Mammary epithelial cell (primary cell): Measurements from ENCODE around the gene ZNF473.
A peak's percentile ranks its signal among the peaks of the same experiment; 100 is the strongest.

ENCODE experiments used
- EZH2 ChIP-seq: IDR thresholded peaks from 2 replicates; pipeline ENCODE4 v1.6.1; 2012; ENCODE audit warnings: low read length, inconsistent platforms, borderline replicate concordance
- TF ChIP-seq, protein P1 (sequence below), 2 donors: IDR thresholded peaks in 1 of 2; conservative IDR thresholded peaks in 1 of 2; 2 replicates each; pipeline ENCODE4 v1.5.1; 2011 to 2012; ENCODE audit warnings: inconsistent platforms in 2 of 2, low read length in 2 of 2, mild to moderate bottlenecking in 2 of 2, control low read depth in 1 of 2, low read depth in 1 of 2; ENCODE audit not compliant: insufficient read depth in 1 of 2; ENCODE audit errors: extremely low read depth in 1 of 2

DNA sequence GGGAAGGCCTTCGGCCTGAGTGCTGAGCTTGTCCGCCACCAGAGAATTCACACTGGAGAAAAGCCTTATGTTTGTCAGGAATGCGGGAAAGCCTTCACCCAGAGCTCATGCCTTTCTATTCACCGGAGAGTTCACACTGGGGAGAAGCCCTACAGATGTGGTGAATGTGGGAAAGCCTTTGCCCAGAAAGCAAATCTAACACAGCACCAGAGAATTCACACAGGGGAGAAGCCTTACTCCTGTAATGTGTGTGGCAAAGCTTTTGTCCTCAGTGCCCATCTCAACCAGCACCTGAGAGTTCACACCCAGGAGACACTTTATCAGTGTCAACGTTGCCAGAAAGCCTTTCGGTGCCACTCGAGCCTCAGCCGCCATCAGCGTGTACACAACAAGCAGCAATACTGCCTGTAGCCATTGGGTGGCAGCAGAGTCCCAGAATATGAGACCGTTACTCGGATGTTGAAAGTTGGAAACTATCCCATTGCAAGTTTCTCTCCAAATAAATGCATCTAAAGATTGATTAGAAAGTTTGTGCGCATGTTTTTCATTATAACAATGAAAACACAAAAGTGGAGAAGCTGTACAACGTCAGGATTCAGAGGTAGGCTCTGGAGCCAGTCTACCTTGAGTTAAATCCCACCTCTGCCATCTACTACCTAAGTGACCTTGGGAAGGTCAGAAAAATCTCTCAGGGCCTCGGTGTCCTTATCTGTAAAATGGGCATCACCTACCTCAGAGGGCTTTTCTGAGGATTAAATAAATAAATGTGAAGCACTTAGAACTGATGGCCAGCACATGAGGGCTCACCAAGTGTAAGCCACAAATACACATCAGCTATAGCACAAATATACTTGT is 21.1 kb downstream of the ZNF473 start:
- TF ChIP-seq, protein P1, sequence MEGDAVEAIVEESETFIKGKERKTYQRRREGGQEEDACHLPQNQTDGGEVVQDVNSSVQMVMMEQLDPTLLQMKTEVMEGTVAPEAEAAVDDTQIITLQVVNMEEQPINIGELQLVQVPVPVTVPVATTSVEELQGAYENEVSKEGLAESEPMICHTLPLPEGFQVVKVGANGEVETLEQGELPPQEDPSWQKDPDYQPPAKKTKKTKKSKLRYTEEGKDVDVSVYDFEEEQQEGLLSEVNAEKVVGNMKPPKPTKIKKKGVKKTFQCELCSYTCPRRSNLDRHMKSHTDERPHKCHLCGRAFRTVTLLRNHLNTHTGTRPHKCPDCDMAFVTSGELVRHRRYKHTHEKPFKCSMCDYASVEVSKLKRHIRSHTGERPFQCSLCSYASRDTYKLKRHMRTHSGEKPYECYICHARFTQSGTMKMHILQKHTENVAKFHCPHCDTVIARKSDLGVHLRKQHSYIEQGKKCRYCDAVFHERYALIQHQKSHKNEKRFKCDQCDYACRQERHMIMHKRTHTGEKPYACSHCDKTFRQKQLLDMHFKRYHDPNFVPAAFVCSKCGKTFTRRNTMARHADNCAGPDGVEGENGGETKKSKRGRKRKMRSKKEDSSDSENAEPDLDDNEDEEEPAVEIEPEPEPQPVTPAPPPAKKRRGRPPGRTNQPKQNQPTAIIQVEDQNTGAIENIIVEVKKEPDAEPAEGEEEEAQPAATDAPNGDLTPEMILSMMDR (conservative IDR thresholded peaks at IDR 0.05 in 1 of 2, IDR thresholded peaks at IDR 0.05 in 1 of 2; ENCODE audit: extremely low read depth in 1 of 2, insufficient read depth in 1 of 2, low read depth in 1 of 2, low read length in 2 of 2): peak; percentile 43 to 47
- no peak for TF ChIP-seq EZH2
